UCSD-AML1 (cell line): ENCODE data around the gene ITPR3.
A peak's percentile ranks its signal among the peaks of the same experiment; 100 is the strongest.
"Not testable (repeated sequence)": the region's sequence is repeated elsewhere in the genome, so short reads cannot be mapped to it uniquely, and the experiment has no call there.

ENCODE experiments used
- DNase-seq: peaks from one replicate; lab custom pipeline; 2025; ENCODE audit not compliant: unreplicated experiment; lab: John Stamatoyannopoulos, UW

ITPR3 gene

GRCh38 chr6:33610779-33611732 is 10.1 kb upstream of the ITPR3 start:
- DNase-seq: no peak

GRCh38 chr6:33613146-33613794 is 7.9 kb upstream of the ITPR3 start:
- no peak for DNase-seq

- DNase-seq: no peak
Measured at GRCh38 chr6:33613795-33614168, 7.3 kb upstream of the ITPR3 start.

GRCh38 chr6:33616113-33616512 is 5.0 kb upstream of the ITPR3 start:
- no peak for DNase-seq

- no peak for DNase-seq
Measured at GRCh38 chr6:33616913-33617312, 4.2 kb upstream of the ITPR3 start.

- DNase-seq: no peak
Measured at GRCh38 chr6:33619166-33619840, 1.8 kb upstream of the ITPR3 start.

- DNase-seq: peak; percentile 46
Measured at GRCh38 chr6:33620158-33620855, 815 bp upstream of the ITPR3 start.

- DNase-seq: no peak
Measured at GRCh38 chr6:33621711-33622388, 728 bp downstream of the ITPR3 start.

GRCh38 chr6:33622456-33623431 is 1.6 kb downstream of the ITPR3 start:
- no peak for DNase-seq

- no peak for DNase-seq
Measured at GRCh38 chr6:33623895-33624381, 2.8 kb downstream of the ITPR3 start.

GRCh38 chr6:33624856-33625255 is 3.7 kb downstream of the ITPR3 start:
- no peak for DNase-seq

- DNase-seq: no peak
Measured at GRCh38 chr6:33627876-33628275, 6.8 kb downstream of the ITPR3 start.

GRCh38 chr6:33628401-33628964 is 7.4 kb downstream of the ITPR3 start:
- DNase-seq: no peak

- no peak for DNase-seq
Measured at GRCh38 chr6:33630014-33630413, 8.9 kb downstream of the ITPR3 start.

- not testable (repeated sequence) for DNase-seq
Measured at GRCh38 chr6:33631521-33631920, 10.4 kb downstream of the ITPR3 start.

GRCh38 chr6:33631971-33632557 is 10.9 kb downstream of the ITPR3 start:
- DNase-seq: no peak

GRCh38 chr6:33632558-33633039 is 11.5 kb downstream of the ITPR3 start:
- DNase-seq: peak; percentile 63

GRCh38 chr6:33633084-33633461 is 12.0 kb downstream of the ITPR3 start:
- DNase-seq: no peak
